Glutamatergic neuron (in vitro differentiated cells): ENCODE data around the gene STAG1. TPM values are rescaled to one million over a fixed set of nuclear protein-coding genes. Genes with fewer than 3 reads are reported as not detected.
"Not testable (repeated sequence)": the region's sequence is repeated elsewhere in the genome, so short reads cannot be mapped to it uniquely, and the experiment has no call there.

Experiments
- DNase-seq: peaks from one replicate; pipeline ENCODE4 v3.0.0; 2022
- H3K27ac Mint-ChIP-seq: one replicate; pipeline ENCODE4 v1.8.0; 2020; ENCODE audit warnings: mild to moderate bottlenecking, mixed read lengths, inconsistent platforms; ENCODE audit not compliant: unreplicated experiment
- H3K27me3 Mint-ChIP-seq: one replicate; pipeline ENCODE4 v1.8.0; 2020; ENCODE audit warnings: mild to moderate bottlenecking, moderate library complexity, mixed read lengths, inconsistent platforms; ENCODE audit not compliant: unreplicated experiment
- H3K36me3 Mint-ChIP-seq: one replicate; pipeline ENCODE4 v1.8.0; 2020; ENCODE audit warnings: mild to moderate bottlenecking, mixed read lengths, inconsistent platforms; ENCODE audit not compliant: unreplicated experiment
- H3K4me1 Mint-ChIP-seq: one replicate; pipeline ENCODE4 v1.8.0; 2020; ENCODE audit warnings: mild to moderate bottlenecking, low read depth, mixed read lengths, inconsistent platforms; ENCODE audit not compliant: unreplicated experiment
- H3K4me3 Mint-ChIP-seq: one replicate; pipeline ENCODE4 v1.8.0; 2020; ENCODE audit warnings: mild to moderate bottlenecking, mixed read lengths, inconsistent platforms; ENCODE audit not compliant: unreplicated experiment
- H3K9me3 Mint-ChIP-seq: one replicate; pipeline ENCODE4 v1.8.0; 2020; ENCODE audit warnings: mild to moderate bottlenecking, moderate library complexity, mixed read lengths, inconsistent platforms; ENCODE audit not compliant: unreplicated experiment
- total RNA-seq: library from RNA; stranded (reverse); fragmentation: NEBNext Ultra II Directional; extraction: Animal tissue kit (Norgen Biotek cat#: 25700); gene quantifications from one replicate; pipeline ENCODE4 v1.2.1, GENCODE V29; 2021; ENCODE audit not compliant: unreplicated experiment
- TF ChIP-seq, protein P1 (sequence below): fragments of 200-600 bp; sonication (generic); IDR thresholded peaks from one replicate; pipeline ENCODE4 v1.5.0; 2021; ENCODE audit not compliant: partially characterized antibody, unreplicated experiment

The STAG1 gene
- total RNA-seq, 1 donor from 2014 or later = 22.8 TPM

DNA sequence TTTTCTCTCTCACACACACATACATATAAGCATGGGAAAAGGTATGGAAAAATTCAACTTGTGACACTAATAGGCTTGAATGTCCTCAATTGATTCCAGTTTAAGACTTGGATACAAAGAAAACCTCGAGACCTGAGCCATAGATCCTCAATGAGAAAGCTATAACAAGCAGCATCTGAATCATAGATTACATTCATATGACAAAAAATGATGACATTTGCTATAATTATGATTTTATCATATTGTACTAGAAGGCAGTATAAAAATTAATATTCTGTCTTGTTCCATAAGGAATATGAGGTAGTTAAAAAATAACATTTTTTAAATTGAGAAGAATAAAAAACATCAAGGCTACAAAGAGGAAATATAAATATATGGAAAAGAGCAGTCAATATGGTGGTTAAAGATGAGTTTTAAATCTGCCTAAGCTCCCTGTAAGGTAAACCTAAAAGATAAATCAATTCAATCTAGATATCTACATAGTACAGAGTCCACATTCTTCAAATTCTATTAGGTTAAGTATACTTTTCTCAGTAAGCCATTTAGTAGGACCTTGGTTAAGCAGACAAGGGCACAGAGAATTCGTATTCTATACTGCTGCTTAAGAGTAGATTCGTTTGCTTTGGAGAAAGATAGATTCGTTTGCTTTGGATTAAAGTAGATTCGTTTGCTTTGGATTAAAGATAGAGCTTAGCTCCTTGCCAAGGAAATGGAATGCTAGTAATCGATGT, 175.7 kb downstream of the STAG1 start:
- no peaks in the 10 kb centered on the region for H3K36me3 Mint-ChIP-seq
- no peak overlapping the region for H3K4me3 Mint-ChIP-seq
- H3K27me3 Mint-ChIP-seq = no peaks in the 10 kb centered on the region
- H3K9me3 Mint-ChIP-seq = no peaks in the 10 kb centered on the region
- DNase-seq = no peak
- no peak overlapping the region for H3K27ac Mint-ChIP-seq
- TF ChIP-seq, protein P1, sequence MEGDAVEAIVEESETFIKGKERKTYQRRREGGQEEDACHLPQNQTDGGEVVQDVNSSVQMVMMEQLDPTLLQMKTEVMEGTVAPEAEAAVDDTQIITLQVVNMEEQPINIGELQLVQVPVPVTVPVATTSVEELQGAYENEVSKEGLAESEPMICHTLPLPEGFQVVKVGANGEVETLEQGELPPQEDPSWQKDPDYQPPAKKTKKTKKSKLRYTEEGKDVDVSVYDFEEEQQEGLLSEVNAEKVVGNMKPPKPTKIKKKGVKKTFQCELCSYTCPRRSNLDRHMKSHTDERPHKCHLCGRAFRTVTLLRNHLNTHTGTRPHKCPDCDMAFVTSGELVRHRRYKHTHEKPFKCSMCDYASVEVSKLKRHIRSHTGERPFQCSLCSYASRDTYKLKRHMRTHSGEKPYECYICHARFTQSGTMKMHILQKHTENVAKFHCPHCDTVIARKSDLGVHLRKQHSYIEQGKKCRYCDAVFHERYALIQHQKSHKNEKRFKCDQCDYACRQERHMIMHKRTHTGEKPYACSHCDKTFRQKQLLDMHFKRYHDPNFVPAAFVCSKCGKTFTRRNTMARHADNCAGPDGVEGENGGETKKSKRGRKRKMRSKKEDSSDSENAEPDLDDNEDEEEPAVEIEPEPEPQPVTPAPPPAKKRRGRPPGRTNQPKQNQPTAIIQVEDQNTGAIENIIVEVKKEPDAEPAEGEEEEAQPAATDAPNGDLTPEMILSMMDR = no peak
- no peaks in the 10 kb centered on the region for H3K4me1 Mint-ChIP-seq

DNA sequence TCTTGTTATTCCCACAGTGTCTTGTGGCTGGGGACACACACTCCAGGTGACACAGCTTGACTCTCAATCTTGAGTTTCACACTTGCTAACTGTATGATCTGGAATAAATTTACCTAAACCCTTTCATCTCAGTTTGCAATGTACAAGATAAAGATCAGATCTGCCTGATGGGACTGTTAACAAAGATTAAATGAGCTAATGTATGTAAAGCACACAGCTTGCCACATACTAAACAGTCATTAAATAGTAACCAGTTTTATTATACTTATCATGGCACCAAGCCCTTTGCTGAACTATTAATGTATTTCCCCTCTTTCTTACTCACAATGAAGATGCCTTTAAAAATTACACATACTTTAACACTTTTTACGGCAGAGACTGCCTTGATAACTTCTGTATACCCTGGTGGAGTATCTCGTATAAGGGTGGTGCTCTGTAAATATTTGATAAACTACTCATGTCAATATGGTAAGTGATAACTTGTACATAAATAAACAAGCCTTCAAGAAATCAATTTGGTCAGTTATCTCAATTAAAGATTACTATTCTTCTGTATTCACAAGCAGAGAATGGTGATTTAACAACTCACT, 184.5 kb downstream of the STAG1 start:
- H3K9me3 Mint-ChIP-seq = peaks cover 2% of the 10 kb centered on the region

GRCh38 chr3:136564962-136565361, 187.2 kb downstream of the STAG1 start:
- DNase-seq, H3K27me3 Mint-ChIP-seq, H3K27ac Mint-ChIP-seq, H3K9me3 Mint-ChIP-seq, H3K4me3 Mint-ChIP-seq, H3K36me3 Mint-ChIP-seq, H3K4me1 Mint-ChIP-seq: not testable (repeated sequence)

More for the DNA sequence above, 184.5 kb downstream of the STAG1 start:
- TF ChIP-seq, protein P1 = no peak
- H3K27ac Mint-ChIP-seq = no peak overlapping the region
- peaks cover 4% of the 10 kb centered on the region for H3K36me3 Mint-ChIP-seq
- H3K4me3 Mint-ChIP-seq = no peak overlapping the region
- DNase-seq = no peak
- H3K27me3 Mint-ChIP-seq = no peaks in the 10 kb centered on the region
- H3K4me1 Mint-ChIP-seq = peaks cover 7% of the 10 kb centered on the region

- DNase-seq = no peak
- peaks cover 4% of the 10 kb centered on the region for H3K36me3 Mint-ChIP-seq
- TF ChIP-seq, protein P1 = no peak
- no peak overlapping the region for H3K27ac Mint-ChIP-seq
- peaks cover 2% of the 10 kb centered on the region for H3K27me3 Mint-ChIP-seq
- no peak overlapping the region for H3K4me3 Mint-ChIP-seq
- peaks cover 2% of the 10 kb centered on the region for H3K9me3 Mint-ChIP-seq
- H3K4me1 Mint-ChIP-seq = peaks cover 7% of the 10 kb centered on the region
These were observed 190.2 kb downstream of the STAG1 start for GRCh38 chr3:136562026-136562425.

DNA sequence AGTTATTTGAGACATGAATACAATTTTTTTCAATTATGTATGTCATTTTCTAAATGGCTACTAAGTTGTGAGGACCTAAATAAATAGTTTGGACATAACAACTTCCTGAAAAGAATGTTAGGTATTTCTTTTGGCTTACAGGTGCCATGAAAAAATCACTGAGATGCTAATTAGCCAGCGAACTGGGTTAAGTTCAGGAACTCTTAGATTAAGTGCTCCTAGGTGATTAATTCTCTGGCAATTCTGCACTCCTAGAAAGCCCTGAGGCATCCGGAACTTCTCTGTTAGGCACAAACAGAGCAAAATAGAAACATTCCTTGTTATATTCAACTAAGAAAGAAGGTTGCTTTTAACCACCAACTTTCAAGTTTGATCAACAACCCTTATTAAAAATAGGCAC, 192.3 kb downstream of the STAG1 start:
- Mint-ChIP-seq H3K9me3 (peaks cover 2% of the 10 kb centered on the region), H3K36me3 (peaks cover 4% of the 10 kb centered on the region), H3K4me1 (no peaks in the 10 kb centered on the region), H3K27me3 (peaks cover 2% of the 10 kb centered on the region), H3K4me3 (no peak overlapping the region), H3K27ac (no peak overlapping the region)
- no peak for DNase-seq
- TF ChIP-seq, protein P1 = no peak

DNA sequence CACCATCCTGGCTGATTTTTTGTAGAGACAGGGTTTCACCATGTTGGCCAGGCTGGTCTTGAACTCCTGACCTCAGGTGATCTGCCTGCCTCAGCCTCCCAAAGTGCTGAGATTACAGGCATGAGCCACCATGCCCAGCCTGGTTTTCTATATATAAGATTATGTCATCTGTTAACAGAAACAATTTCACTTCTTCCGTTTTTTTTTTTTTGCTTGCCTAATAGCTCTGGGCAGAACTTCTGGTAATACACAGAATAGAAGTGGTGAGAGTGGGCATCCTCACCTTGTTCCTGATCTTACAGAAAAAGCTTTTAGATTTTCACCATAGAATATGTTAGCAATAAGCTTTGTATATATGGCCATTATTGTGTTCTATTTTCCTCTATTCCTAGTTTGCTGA, 202.7 kb downstream of the STAG1 start:
- not testable (repeated sequence) for H3K9me3 Mint-ChIP-seq, H3K27ac Mint-ChIP-seq, H3K27me3 Mint-ChIP-seq, DNase-seq, H3K36me3 Mint-ChIP-seq, H3K4me3 Mint-ChIP-seq, H3K4me1 Mint-ChIP-seq
